ENCODE measurements around the gene THOP1. TPM values are rescaled to one million over a fixed set of nuclear protein-coding genes. Genes with fewer than 3 reads are reported as not detected.

Gene THOP1
- total RNA-seq, 1 donor from 2014 or later, result 56.8 TPM

DNA sequence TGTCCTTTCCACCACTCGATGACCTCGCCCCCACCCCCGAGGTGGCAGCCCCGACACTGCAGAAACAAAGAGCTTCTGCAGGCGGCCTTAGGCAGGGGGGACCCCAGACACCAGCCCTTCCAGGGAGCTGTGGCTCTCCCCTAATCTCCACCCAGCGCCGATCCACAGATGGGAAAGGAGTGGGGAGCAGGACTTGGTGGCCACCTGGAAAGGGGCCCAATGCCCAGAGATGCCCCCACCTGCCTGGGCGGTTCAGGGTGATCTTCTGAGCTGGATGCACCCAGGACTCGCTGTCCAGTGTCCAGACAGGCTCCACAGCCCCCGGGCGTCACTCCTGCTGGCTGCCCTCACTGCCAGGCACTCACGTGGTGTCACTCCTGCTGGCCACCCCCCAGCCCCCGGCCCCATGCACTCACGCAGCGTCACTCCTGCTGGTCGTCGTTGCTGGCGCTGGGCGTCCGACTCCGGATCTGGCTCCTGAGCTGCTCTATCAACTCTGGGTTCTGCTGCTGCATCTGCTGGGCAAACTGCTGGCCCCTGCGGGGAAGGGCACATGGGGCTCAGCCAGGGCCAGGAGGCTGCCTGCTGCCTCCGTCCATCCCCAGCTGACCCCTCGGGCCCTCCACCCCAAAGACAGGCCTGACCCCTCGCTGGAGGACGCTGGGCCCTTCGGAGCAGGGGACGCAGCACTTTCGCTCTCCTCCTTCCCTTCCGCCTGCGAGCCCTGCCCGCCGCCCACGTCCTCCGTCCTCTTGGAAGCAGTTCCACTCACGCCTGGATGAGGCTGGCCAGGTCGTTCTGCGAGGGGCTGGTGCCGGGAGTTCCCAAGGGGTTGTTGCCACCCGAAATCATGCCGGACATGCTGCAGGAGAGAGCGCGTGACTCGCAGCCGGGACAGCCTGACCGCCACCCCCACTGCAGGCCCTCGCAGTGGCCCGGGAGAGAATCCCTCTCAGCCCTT, 28.1 kb upstream of the THOP1 start:
- no peak for DNase-seq (ENCODE audit: low spot score)
- Mint-ChIP-seq H3K4me1 (ENCODE audit: unreplicated experiment) (no peaks in the 10 kb centered on the region), H3K9me3 (ENCODE audit: unreplicated experiment) (no peaks in the 10 kb centered on the region), H3K4me3 (ENCODE audit: unreplicated experiment) (no peak overlapping the region), H3K36me3 (ENCODE audit: low read depth, unreplicated experiment) (peaks cover 16% of the 10 kb centered on the region), H3K27ac (ENCODE audit: unreplicated experiment) (no peak overlapping the region), H3K27me3 (ENCODE audit: unreplicated experiment) (peaks cover 4% of the 10 kb centered on the region)
- TF ChIP-seq, protein P1, sequence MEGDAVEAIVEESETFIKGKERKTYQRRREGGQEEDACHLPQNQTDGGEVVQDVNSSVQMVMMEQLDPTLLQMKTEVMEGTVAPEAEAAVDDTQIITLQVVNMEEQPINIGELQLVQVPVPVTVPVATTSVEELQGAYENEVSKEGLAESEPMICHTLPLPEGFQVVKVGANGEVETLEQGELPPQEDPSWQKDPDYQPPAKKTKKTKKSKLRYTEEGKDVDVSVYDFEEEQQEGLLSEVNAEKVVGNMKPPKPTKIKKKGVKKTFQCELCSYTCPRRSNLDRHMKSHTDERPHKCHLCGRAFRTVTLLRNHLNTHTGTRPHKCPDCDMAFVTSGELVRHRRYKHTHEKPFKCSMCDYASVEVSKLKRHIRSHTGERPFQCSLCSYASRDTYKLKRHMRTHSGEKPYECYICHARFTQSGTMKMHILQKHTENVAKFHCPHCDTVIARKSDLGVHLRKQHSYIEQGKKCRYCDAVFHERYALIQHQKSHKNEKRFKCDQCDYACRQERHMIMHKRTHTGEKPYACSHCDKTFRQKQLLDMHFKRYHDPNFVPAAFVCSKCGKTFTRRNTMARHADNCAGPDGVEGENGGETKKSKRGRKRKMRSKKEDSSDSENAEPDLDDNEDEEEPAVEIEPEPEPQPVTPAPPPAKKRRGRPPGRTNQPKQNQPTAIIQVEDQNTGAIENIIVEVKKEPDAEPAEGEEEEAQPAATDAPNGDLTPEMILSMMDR (IDR thresholded peaks at IDR 0.05; ENCODE audit: unreplicated experiment), result no peak

DNA sequence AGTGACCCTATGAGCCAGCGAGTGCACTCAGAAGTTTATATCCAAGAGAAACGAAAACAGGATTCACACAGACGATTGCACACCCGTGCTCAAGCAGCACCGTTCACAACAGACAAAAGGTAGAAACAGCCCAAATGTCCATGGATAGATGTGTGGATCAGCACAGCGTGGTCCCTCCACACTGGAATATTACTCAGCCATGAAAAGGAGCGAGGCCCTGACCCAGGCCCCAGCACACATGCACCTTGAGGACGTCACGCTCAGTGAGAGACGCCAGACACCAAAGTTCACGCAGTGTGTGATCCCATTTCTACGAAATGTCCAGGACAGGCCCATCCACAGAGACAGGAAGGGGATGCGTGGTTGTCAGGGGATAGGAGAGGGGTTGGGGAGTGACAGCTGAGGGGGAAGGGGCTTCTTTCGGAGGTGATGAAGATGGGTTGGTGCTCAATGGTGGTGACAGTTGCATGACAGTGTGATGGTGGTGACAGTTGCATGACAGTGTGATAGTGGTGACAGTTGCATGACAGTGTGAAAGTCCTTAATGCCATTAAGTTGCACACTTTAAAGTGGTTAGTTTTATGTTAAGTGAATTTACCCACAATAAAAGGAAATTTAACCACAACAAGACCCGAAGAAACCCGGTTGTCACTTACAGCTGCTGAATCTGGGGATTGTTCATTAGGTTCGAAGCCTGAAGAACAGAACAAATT, 26.5 kb upstream of the THOP1 start:
- no peak overlapping the region for H3K27ac Mint-ChIP-seq (ENCODE audit: unreplicated experiment)
- peaks cover 4% of the 10 kb centered on the region for H3K27me3 Mint-ChIP-seq (ENCODE audit: unreplicated experiment)
- DNase-seq (ENCODE audit: low spot score), result no peak
- H3K9me3 Mint-ChIP-seq (ENCODE audit: unreplicated experiment), result no peaks in the 10 kb centered on the region
- H3K4me1 Mint-ChIP-seq (ENCODE audit: unreplicated experiment), result no peaks in the 10 kb centered on the region
- H3K4me3 Mint-ChIP-seq (ENCODE audit: unreplicated experiment), result no peak overlapping the region
- TF ChIP-seq, protein P1 (IDR thresholded peaks at IDR 0.05; ENCODE audit: unreplicated experiment), result no peak
- H3K36me3 Mint-ChIP-seq (ENCODE audit: low read depth, unreplicated experiment), result peaks cover 16% of the 10 kb centered on the region

DNA sequence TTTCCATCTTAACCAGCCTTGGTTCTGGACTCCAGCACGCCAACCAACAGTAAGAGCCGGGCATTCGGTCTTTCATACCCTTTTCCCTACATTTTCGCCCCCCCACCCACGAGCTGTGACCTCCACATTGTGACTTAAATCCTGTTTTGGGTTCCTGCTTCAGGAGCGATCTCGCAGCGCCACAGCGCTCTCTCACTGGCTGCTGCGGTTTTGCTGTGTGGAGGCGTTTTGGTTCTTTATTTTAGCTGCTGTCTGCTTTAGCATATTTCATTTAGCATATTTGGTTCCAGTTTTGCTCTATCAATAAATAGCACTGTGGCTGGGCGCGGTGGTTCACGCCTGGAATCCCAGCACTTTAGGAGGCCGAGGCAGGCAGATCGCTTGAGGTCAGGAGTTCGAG, 25.9 kb upstream of the THOP1 start:
- peaks cover 3% of the 10 kb centered on the region for H3K27me3 Mint-ChIP-seq (ENCODE audit: unreplicated experiment)
- peaks cover 16% of the 10 kb centered on the region for H3K36me3 Mint-ChIP-seq (ENCODE audit: low read depth, unreplicated experiment)
- H3K4me1 Mint-ChIP-seq (ENCODE audit: unreplicated experiment), result no peaks in the 10 kb centered on the region
- H3K4me3 Mint-ChIP-seq (ENCODE audit: unreplicated experiment), result no peak overlapping the region
- no peak for DNase-seq (ENCODE audit: low spot score)
- H3K27ac Mint-ChIP-seq (ENCODE audit: unreplicated experiment), result no peak overlapping the region
- TF ChIP-seq, protein P1 (IDR thresholded peaks at IDR 0.05; ENCODE audit: unreplicated experiment), result no peak
- no peaks in the 10 kb centered on the region for H3K9me3 Mint-ChIP-seq (ENCODE audit: unreplicated experiment)

DNA sequence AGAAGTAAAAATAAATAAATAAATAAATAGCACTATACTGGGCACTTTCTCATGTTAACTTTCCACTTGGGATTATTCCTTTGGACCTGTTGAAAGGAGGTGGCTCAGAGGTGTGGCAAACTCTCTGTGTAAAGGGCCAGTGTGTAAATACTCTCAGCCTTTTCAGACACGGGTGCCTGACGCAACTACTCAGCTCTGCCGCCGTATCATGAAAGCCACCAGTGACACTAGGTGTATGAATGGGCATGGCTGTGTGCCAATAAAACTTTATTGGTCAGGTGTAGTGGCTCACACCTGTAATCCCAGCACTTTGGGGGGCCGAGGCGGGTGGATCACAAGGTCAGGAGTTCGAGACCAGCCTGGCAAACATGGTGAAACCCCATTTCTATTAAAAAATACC, 25.3 kb upstream of the THOP1 start:
- no peaks in the 10 kb centered on the region for H3K4me1 Mint-ChIP-seq (ENCODE audit: unreplicated experiment)
- H3K4me3 Mint-ChIP-seq (ENCODE audit: unreplicated experiment), result peak overlapping the region; percentile 15
- no peak overlapping the region for H3K27ac Mint-ChIP-seq (ENCODE audit: unreplicated experiment)
- peaks cover 16% of the 10 kb centered on the region for H3K36me3 Mint-ChIP-seq (ENCODE audit: low read depth, unreplicated experiment)
- TF ChIP-seq, protein P1 (IDR thresholded peaks at IDR 0.05; ENCODE audit: unreplicated experiment), result no peak
- DNase-seq (ENCODE audit: low spot score), result no peak
- H3K27me3 Mint-ChIP-seq (ENCODE audit: unreplicated experiment), result peaks cover 3% of the 10 kb centered on the region
- H3K9me3 Mint-ChIP-seq (ENCODE audit: unreplicated experiment), result no peaks in the 10 kb centered on the region

DNA sequence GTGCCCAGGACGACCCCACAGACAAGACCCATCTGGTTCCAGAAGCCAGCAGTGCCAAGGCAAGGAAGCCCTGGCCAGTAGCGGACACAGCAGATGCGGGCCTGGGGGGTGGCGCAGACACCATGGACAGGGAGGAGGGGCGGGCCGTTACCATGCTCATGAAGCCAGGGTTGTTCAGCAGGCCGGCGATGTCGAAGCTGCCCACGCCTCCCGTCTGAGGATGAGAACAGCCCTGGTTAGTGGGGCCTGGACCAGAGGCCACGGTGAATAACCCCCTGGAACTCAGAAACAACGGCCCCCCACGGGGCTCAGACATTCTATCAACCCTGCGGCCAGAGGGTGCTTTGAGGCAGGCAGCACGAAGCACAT, 24.0 kb upstream of the THOP1 start:
- H3K27ac Mint-ChIP-seq (ENCODE audit: unreplicated experiment), result no peak overlapping the region
- no peaks in the 10 kb centered on the region for H3K9me3 Mint-ChIP-seq (ENCODE audit: unreplicated experiment)
- peaks cover 9% of the 10 kb centered on the region for H3K36me3 Mint-ChIP-seq (ENCODE audit: low read depth, unreplicated experiment)
- H3K4me1 Mint-ChIP-seq (ENCODE audit: unreplicated experiment), result no peaks in the 10 kb centered on the region
- TF ChIP-seq, protein P1 (IDR thresholded peaks at IDR 0.05; ENCODE audit: unreplicated experiment), result no peak
- peaks cover 2% of the 10 kb centered on the region for H3K27me3 Mint-ChIP-seq (ENCODE audit: unreplicated experiment)
- no peak for DNase-seq (ENCODE audit: low spot score)
- H3K4me3 Mint-ChIP-seq (ENCODE audit: unreplicated experiment), result no peak overlapping the region

Data from endothelial cell (in vitro differentiated cells).